ENCODE measurements around the gene DZANK1. TPM values are rescaled to one million over a fixed set of nuclear protein-coding genes. Genes with fewer than 3 reads are reported as not detected.
A peak's percentile ranks its signal among the peaks of the same experiment; 100 is the strongest.

The DZANK1 gene
- total and polyA plus RNA-seq, 3 experiments from 2014 or later: 1.7 to 3.1 (median 2.8) TPM

- peaks cover 24% of the 10 kb centered on the region for H3K36me3 ChIP-seq (ENCODE audit: insufficient read depth, low read length)
- no peaks in the 10 kb centered on the region for H3K27me3 ChIP-seq (ENCODE audit: insufficient read depth, low read length, poor library complexity, severe bottlenecking)
- Mint-ChIP-seq H3K27me3 (no peaks in the 10 kb centered on the region), H3K27ac (no peak overlapping the region), H3K4me3 (no peak overlapping the region), H3K36me3 (peaks cover 12 to 80% (median 29%) of the 10 kb centered on the region in 3 donors), H3K4me1 (no peaks in the 10 kb centered on the region), H3K9me3 (no peaks in the 10 kb centered on the region)
- H3K27ac ChIP-seq (ENCODE audit: low read depth, low read length): no peak overlapping the region
- H3K4me3 ChIP-seq (ENCODE audit: low read length): no peak overlapping the region
- ChIA-PET POLR2A (no interaction called here), CTCF (no interaction called here)
- no peak for DNase-seq
- no peaks in the 10 kb centered on the region for H3K9me3 ChIP-seq (ENCODE audit: low read length)
- no peaks in the 10 kb centered on the region for H3K4me1 ChIP-seq (ENCODE audit: insufficient read depth, low read length)
Observed at GRCh38 chr20:18477821-18478220, 11.0 kb upstream of the DZANK1 start.

DNA sequence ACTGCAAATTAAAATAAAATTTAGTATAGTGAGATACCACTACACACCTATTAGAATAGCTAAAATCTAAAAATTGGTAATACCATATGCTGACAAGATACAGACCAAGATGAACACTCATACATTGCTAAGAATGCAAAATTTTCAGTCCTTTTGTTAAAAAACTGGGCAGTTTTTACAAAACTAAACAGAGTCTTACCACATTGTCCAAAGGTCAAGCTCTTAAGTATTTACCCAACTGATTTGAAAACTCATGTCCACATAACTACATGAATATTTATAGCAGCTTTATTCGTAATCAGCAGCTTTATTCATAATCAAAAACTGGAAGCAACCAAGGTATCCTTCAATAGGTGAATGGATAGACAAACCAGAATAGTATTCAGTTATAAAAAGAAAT lies 10.4 kb upstream of the DZANK1 start:
- H3K4me1 Mint-ChIP-seq: no peaks in the 10 kb centered on the region
- no peaks in the 10 kb centered on the region for H3K9me3 Mint-ChIP-seq
- no peaks in the 10 kb centered on the region for H3K9me3 ChIP-seq (ENCODE audit: low read length)
- H3K27me3 Mint-ChIP-seq: no peaks in the 10 kb centered on the region
- no peak overlapping the region for H3K27ac Mint-ChIP-seq
- H3K4me3 Mint-ChIP-seq: no peak overlapping the region
- no peaks in the 10 kb centered on the region for H3K27me3 ChIP-seq (ENCODE audit: insufficient read depth, low read length, poor library complexity, severe bottlenecking)
- no peak overlapping the region for H3K4me3 ChIP-seq (ENCODE audit: low read length)
- H3K36me3 Mint-ChIP-seq: peaks cover 12 to 76% (median 25%) of the 10 kb centered on the region in 3 donors
- ChIA-PET POLR2A (no interaction called here), CTCF (no interaction called here)
- H3K36me3 ChIP-seq (ENCODE audit: insufficient read depth, low read length): peaks cover 18% of the 10 kb centered on the region
- DNase-seq: no peak
- H3K27ac ChIP-seq (ENCODE audit: low read depth, low read length): no peak overlapping the region
- H3K4me1 ChIP-seq (ENCODE audit: insufficient read depth, low read length): no peaks in the 10 kb centered on the region

DNA sequence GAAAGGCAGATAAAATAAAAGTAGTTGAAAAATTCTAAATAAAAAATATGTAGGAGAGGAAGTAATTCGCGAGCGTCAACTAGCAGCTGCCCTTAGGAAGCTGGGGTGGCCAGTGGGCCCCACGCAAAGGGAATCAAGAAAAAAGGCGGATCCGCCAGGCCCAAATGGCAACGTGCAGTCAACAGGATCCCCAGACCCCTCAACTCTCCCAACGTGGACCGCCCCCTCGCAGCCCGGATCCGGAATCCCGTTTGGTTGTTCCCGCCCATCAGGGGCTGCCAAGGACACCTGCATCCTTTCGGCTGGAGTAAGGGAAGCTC lies 296 bp downstream of the DZANK1 start:
- no peak for DNase-seq
- ChIA-PET CTCF (interaction anchor here (1.0 to 1.8 kb wide), 2 partner anchors 9 to 42 kb away, joined by 3 to 9 read pairs; partner anchors contain the start of gene SEC23B), POLR2A (interaction anchor here (0.7 to 2.9 kb wide), 5 partner anchors 31 to 328 kb away, joined by 3 to 53 read pairs (median 9); partner anchors contain the start of genes RBBP9, SEC23B and ZNF133)
- Histone ChIP-seq H3K36me3 (ENCODE audit: insufficient read depth, low read length) (peaks cover 8% of the 10 kb centered on the region), H3K27ac (ENCODE audit: low read depth, low read length) (peak overlapping the region; percentile 79), H3K27me3 (ENCODE audit: insufficient read depth, low read length, poor library complexity, severe bottlenecking) (no peaks in the 10 kb centered on the region), H3K4me1 (ENCODE audit: insufficient read depth, low read length) (peaks cover 11% of the 10 kb centered on the region), H3K9me3 (ENCODE audit: low read length) (no peaks in the 10 kb centered on the region), H3K4me3 (ENCODE audit: low read length) (peak overlapping the region; percentile 91)
- H3K27me3 Mint-ChIP-seq: peaks cover 0 to 3% of the 10 kb centered on the region in 2 donors
- H3K4me3 Mint-ChIP-seq: peak overlapping the region; percentile 87 to 97 (median 96)
- H3K9me3 Mint-ChIP-seq: no peaks in the 10 kb centered on the region
- peaks cover 0 to 33% (median 0%) of the 10 kb centered on the region in 3 donors for H3K36me3 Mint-ChIP-seq
- peak overlapping the region; percentile 95 to 98 (median 98) for H3K27ac Mint-ChIP-seq
- H3K4me1 Mint-ChIP-seq: peaks cover 28 to 46% (median 38%) of the 10 kb centered on the region in 3 donors

GRCh38 chr20:18465536-18466200 lies 1.2 kb downstream of the DZANK1 start:
- Histone ChIP-seq H3K36me3 (ENCODE audit: insufficient read depth, low read length) (no peaks in the 10 kb centered on the region), H3K27me3 (ENCODE audit: insufficient read depth, low read length, poor library complexity, severe bottlenecking) (no peaks in the 10 kb centered on the region), H3K4me1 (ENCODE audit: insufficient read depth, low read length) (peaks cover 11% of the 10 kb centered on the region), H3K27ac (ENCODE audit: low read depth, low read length) (no peak overlapping the region), H3K4me3 (ENCODE audit: low read length) (no peak overlapping the region), H3K9me3 (ENCODE audit: low read length) (no peaks in the 10 kb centered on the region)
- Mint-ChIP-seq H3K27me3 (peaks cover 0 to 3% of the 10 kb centered on the region in 2 donors), H3K4me3 (peak overlapping the region; percentile 83 to 97 (median 96)), H3K4me1 (peaks cover 28 to 46% (median 38%) of the 10 kb centered on the region in 3 donors), H3K9me3 (no peaks in the 10 kb centered on the region), H3K36me3 (peaks cover 0 to 25% (median 1%) of the 10 kb centered on the region in 3 donors), H3K27ac (peak overlapping the region; percentile 65 to 98 (median 98))
- DNase-seq: no peak
- ChIA-PET CTCF (no interaction called here), POLR2A (interaction anchor here (2.9 kb wide), 1 partner anchor 42 kb away, joined by 53 read pairs; the partner anchor contains the start of gene SEC23B)

- Mint-ChIP-seq H3K27me3 (peaks cover 0 to 2% of the 10 kb centered on the region in 2 donors), H3K4me1 (no peaks in the 10 kb centered on the region), H3K27ac (no peak overlapping the region), H3K36me3 (peaks cover 1 to 22% (median 4%) of the 10 kb centered on the region in 3 donors), H3K9me3 (peaks cover 0 to 5% (median 2%) of the 10 kb centered on the region in 5 donors), H3K4me3 (no peak overlapping the region)
- H3K36me3 ChIP-seq (ENCODE audit: insufficient read depth, low read length): no peaks in the 10 kb centered on the region
- ChIA-PET POLR2A (no interaction called here), CTCF (no interaction called here)
- H3K9me3 ChIP-seq (ENCODE audit: low read length): no peaks in the 10 kb centered on the region
- no peaks in the 10 kb centered on the region for H3K4me1 ChIP-seq (ENCODE audit: insufficient read depth, low read length)
- H3K4me3 ChIP-seq (ENCODE audit: low read length): no peak overlapping the region
- DNase-seq: no peak
- no peaks in the 10 kb centered on the region for H3K27me3 ChIP-seq (ENCODE audit: insufficient read depth, low read length, poor library complexity, severe bottlenecking)
- H3K27ac ChIP-seq (ENCODE audit: low read depth, low read length): no peak overlapping the region
Observed at GRCh38 chr20:18456600-18456999, 10.2 kb downstream of the DZANK1 start.

DNA sequence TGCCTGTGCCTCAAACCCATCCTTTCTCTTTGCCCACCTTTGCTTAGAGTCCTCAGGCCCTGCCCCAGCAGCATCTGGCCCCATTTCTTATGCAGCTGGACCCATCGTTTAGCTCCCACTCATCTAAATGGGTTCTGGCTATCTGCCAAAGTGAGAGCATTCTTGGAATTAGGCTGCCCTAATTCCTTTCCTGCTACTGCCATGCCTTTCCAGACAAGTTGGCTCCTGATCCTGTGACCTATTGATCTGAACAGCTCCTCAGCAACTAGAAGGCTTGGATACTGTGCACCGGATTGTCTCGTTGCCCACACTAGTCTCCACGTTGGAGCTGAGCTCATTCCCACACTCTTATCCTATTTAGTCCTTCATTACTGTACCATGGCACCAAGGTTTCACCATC lies 22.9 kb downstream of the DZANK1 start:
- Histone ChIP-seq H3K27me3 (ENCODE audit: insufficient read depth, low read length, poor library complexity, severe bottlenecking) (no peaks in the 10 kb centered on the region), H3K9me3 (ENCODE audit: low read length) (no peaks in the 10 kb centered on the region), H3K4me1 (ENCODE audit: insufficient read depth, low read length) (no peaks in the 10 kb centered on the region), H3K4me3 (ENCODE audit: low read length) (no peak overlapping the region), H3K36me3 (ENCODE audit: insufficient read depth, low read length) (no peaks in the 10 kb centered on the region), H3K27ac (ENCODE audit: low read depth, low read length) (no peak overlapping the region)
- POLR2A ChIA-PET: no interaction called here
- peaks cover 2 to 7% (median 3%) of the 10 kb centered on the region in 3 donors for H3K36me3 Mint-ChIP-seq
- no peaks in the 10 kb centered on the region for H3K4me1 Mint-ChIP-seq
- H3K4me3 Mint-ChIP-seq: no peak overlapping the region
- no peaks in the 10 kb centered on the region for H3K27me3 Mint-ChIP-seq
- H3K27ac Mint-ChIP-seq: no peak overlapping the region
- no peak for DNase-seq
- CTCF ChIA-PET: no interaction called here
- no peaks in the 10 kb centered on the region for H3K9me3 Mint-ChIP-seq

- peaks cover 0 to 6% (median 3%) of the 10 kb centered on the region in 3 donors for H3K36me3 Mint-ChIP-seq
- H3K9me3 Mint-ChIP-seq: no peaks in the 10 kb centered on the region
- CTCF ChIA-PET: no interaction called here
- no peak overlapping the region for H3K27ac Mint-ChIP-seq
- no peaks in the 10 kb centered on the region for H3K36me3 ChIP-seq (ENCODE audit: insufficient read depth, low read length)
- H3K4me1 Mint-ChIP-seq: no peaks in the 10 kb centered on the region
- no peak overlapping the region for H3K27ac ChIP-seq (ENCODE audit: low read depth, low read length)
- POLR2A ChIA-PET: no interaction called here
- H3K27me3 ChIP-seq (ENCODE audit: insufficient read depth, low read length, poor library complexity, severe bottlenecking): no peaks in the 10 kb centered on the region
- no peak overlapping the region for H3K4me3 ChIP-seq (ENCODE audit: low read length)
- H3K9me3 ChIP-seq (ENCODE audit: low read length): no peaks in the 10 kb centered on the region
- no peaks in the 10 kb centered on the region for H3K27me3 Mint-ChIP-seq
- H3K4me1 ChIP-seq (ENCODE audit: insufficient read depth, low read length): no peaks in the 10 kb centered on the region
- no peak for DNase-seq
- H3K4me3 Mint-ChIP-seq: no peak overlapping the region
Observed at GRCh38 chr20:18440403-18440802, 26.4 kb downstream of the DZANK1 start.

GRCh38 chr20:18436847-18437246 lies 30.0 kb downstream of the DZANK1 start:
- CTCF ChIA-PET: no interaction called here
- no peak overlapping the region for H3K27ac ChIP-seq (ENCODE audit: low read depth, low read length)
- H3K4me1 Mint-ChIP-seq: no peaks in the 10 kb centered on the region
- POLR2A ChIA-PET: no interaction called here
- H3K4me3 Mint-ChIP-seq: no peak overlapping the region
- H3K27me3 Mint-ChIP-seq: no peaks in the 10 kb centered on the region
- H3K36me3 ChIP-seq (ENCODE audit: insufficient read depth, low read length): no peaks in the 10 kb centered on the region
- no peaks in the 10 kb centered on the region for H3K9me3 ChIP-seq (ENCODE audit: low read length)
- H3K27me3 ChIP-seq (ENCODE audit: insufficient read depth, low read length, poor library complexity, severe bottlenecking): no peaks in the 10 kb centered on the region
- no peak for DNase-seq
- H3K27ac Mint-ChIP-seq: no peak overlapping the region
- no peaks in the 10 kb centered on the region for H3K4me1 ChIP-seq (ENCODE audit: insufficient read depth, low read length)
- peaks cover 0 to 7% (median 2%) of the 10 kb centered on the region in 3 donors for H3K36me3 Mint-ChIP-seq
- H3K9me3 Mint-ChIP-seq: no peaks in the 10 kb centered on the region
- H3K4me3 ChIP-seq (ENCODE audit: low read length): no peak overlapping the region
